HG02840 (cell line): Measurements from ENCODE around the gene FKRP.

Experiments
- ATAC-seq: cut with Tn5 transposase; IDR thresholded peaks from one replicate; pipeline ENCODE4 v1.9.1; 2021; ENCODE audit warnings: mild to moderate bottlenecking, moderate library complexity, moderate number of reproducible peaks; ENCODE audit not compliant: unreplicated experiment, low FRiP score

The FKRP gene

DNA sequence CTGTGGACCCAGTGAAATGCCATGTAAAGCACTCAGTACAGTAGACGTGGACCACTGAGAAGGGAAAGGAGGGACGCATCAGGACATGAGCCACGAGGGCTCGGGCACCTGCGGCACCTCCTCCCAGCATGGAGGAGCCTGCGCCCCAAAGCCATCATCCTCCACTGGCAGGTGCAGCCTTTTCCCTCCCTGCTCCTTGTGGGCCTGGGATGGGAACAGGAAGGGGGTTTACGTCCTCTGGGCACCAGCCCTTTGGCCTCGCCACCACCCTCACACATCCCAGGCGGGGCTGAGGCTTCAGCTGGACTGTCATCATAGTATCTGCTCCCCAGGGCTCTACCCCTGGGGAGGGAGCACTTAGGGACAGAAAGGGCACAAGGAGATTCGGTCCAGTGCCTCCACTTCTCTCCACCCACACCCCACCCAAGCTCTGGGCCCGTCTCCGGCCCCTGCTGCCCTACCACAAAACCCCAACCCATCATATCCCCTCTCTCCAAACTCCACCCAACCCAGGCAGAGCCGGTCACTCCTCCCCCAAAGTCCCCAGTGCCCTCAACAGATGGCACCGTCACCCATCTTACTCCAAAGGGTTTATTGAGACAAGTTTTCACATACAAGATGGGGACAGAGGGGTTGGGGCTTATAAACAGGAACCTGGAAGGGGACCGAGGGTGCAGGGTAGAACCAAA lies 26.8 kb upstream of the FKRP start:
- no peak for ATAC-seq

DNA sequence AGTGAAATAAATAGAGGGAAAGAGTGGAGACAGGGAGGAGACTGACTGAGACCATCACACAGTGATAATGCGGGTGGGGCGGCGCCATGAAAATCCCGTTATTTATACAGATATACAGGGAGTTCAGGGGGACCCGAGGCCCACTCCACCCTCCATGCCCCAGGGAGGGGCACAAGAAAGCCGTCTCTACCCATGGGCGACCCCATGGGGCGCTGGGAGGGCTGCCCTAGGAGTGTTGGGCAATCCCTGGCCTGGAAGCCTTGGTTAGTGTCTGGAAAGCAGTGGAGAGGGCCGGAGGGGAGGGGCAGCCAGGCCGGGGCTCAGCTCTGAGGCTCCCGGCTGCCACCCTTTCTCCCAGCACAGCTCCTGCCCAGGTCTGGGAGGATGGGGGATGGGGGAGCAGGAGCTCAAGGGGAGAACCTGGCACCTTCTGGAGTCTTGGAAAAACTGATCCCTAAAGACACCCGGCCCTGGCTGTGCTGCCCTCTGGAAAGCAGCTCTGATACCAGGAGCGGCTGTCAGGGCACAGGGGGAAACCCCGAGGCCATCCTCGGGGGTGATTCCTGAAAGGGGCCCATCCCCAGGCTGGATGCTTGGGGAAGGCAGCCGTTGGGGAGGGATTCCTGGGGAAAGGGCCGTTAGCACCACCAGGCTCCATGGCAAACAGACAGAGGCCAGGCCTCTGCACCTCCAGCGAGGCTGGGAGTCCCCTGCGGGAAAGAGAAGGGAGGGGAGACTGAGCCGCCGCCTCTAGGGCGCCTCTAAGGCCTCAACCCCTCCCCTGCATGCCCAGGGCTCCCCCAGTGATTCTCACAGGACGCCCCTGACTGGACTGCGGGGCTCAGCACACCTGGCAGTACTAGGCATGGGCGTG lies 26.0 kb upstream of the FKRP start:
- no peak for ATAC-seq

DNA sequence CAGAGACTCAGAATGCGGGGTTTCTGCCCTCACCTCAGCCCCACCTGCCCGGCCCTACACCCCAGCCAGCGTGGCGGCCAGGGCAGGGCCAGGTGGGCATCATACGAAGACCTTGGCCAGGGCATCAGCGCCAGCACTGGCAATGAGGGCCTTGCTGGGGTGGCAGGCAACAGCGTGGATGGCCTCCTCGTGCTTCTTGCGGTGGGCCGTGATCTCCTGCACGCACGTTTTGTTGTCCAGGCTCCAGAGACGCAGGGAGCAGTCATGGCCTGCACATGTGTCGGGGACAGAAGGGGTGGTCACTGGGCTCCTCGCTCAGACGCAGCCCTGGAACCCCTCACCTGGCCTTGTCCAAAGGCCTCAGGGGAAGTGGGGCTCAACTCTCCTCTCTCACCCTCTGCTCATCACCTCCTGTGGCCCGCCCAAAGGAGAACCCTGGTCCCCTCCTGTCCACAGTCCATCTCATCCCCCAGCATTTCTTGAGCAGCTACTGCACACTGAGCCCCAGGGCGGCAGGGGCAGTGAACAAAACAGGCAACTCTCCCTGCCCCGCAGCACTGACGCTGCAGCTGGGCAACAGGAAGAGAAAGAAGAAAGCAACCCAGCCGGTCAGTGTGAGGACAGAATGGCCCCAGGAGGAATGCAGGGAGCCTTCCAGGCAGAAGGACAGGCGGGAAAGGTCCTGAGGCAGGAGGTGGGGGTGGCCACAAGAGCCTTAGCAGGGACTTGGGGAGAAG lies 25.2 kb upstream of the FKRP start:
- no peak for ATAC-seq

DNA sequence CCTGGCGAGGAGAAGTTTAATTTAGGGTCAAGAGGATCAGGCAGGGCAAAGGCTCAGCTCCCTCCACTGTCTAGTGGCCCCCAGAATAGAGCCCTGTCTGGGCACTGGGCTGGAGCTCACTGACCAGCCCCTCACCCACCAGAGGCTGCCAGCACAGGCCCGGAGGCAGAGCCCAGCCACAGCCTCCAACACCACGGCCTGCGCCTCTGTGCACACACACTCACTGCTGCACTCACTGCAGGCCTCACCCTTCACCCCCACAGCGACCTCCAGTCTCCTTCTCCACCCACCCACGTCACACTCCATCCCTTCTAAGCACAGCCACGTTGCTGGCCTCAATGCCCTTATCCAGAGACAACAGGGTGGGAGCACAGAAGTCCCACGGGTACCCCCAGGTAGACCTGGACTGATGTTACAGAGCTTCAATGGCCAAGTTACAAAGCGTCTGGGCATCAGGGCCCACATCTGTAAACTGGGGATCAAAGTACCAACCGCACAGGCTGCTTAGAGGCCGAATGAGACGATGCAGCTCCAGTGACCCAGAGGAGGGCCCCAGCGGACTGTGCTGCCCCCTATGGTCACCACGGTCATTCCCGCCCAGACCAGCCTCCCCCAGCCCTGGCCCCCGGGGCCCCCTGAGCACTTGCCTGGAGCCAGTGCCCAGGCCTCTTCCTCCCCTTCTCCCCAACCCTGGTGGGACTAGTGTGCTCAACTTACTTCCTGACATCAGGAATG lies 24.4 kb upstream of the FKRP start:
- no peak for ATAC-seq

DNA sequence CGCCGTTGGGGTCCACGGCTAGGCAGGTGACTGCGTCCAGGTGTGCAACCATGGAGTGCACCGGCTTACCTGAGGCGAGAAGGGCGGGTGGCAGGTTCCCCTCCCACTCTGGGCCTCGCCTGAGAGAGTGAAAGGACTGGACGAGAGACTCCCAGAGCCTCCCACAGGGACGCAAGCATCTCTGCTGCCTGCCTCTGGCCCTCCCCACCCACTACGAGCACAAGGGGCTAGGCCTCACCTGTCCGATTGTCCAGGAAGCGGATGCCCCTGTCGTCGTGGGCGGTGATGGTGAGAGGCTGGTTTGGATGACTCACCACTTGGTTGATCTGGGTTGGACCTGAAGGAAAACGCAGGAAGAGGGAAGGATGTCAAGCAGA lies 23.9 kb upstream of the FKRP start:
- ATAC-seq, result no peak

DNA sequence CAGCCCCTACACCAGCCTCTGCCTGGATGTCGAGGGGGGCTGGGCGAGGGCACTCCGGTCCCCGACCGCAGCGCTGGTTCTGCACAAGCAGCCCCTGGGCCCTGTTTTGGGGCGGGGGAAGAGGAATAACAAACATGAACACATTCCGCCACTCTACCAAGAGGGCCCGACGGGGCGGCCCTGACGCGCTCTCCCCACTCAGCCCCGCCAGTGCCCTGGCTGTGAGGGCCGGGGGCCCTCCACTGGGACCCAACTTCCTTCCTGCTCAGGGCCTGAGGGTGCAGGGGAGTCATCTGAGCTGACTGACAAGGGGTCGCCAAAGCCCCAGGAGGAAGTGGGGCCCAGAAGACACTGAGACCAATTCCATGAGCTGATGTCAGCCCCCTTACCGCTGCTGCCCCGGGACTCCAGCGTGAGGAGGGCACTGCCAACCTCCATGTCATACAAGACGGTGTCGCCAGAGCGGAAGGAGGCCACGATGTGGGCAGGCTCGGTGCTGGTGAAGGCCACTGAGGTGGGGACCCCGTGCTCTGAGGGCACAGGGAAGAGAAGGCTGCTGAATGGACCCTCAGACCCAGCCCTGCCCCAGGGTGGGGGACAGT lies 23.3 kb upstream of the FKRP start:
- no peak for ATAC-seq

DNA sequence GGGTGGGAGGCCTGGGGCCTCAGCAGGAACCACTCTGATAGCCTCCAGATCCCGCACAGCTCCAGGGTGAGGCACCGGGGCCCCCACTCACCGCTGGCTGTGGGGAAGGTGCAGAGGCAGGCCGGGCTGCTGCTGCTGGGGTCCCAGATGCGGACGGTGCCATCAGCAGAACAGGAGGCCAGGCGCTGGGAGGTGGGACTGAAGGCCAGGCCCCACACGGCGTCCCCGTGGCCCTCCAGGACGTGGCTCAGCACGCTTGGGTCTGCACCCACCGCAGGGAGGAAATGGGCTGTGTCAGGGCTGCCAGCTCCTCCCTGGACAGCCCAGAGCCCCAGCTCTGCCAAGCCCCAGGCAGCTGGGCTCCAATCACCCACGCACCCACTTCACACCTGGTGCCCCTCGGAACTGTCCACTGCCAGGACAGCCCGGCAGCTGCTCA lies 22.8 kb upstream of the FKRP start:
- no peak for ATAC-seq

DNA sequence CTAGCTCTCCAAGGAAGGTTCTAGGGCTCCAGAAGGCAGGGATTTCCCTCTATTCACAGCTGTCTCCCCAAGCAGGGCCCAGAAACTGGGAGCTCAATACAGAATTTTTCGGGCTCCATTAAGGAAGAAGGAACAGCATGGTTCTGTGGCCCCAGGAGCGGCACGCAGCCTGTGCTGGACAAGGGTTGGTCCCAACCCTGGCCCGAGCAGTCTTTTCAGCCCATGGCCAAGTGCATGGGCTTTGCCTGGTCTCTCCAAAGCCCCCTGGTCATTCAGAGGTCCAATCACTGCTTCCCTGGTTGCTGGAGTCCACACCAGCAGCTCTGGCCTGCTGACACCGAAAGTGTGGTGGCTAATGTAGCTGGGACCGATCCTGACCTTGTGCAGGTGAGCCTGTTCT lies 22.4 kb upstream of the FKRP start:
- no peak for ATAC-seq

DNA sequence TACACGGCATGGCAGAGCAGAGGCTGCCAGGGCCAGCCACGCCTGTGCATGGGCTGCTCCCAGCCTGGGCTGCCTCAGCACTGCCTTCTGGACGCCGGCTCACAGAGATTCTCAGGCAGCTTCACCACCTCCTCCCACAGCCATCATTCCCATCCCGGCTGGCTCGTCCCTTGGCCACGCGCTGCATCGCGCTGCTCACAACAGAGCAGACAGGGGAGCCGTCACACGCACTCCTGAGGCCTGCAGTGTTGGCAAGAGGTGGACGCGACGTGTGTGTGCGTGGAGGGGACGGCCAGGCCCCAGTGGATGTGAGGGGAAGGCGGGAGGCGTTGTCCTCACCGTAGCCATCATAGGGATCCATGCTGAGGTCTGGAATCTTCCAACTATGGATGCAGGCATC lies 21.4 kb upstream of the FKRP start:
- no peak for ATAC-seq

DNA sequence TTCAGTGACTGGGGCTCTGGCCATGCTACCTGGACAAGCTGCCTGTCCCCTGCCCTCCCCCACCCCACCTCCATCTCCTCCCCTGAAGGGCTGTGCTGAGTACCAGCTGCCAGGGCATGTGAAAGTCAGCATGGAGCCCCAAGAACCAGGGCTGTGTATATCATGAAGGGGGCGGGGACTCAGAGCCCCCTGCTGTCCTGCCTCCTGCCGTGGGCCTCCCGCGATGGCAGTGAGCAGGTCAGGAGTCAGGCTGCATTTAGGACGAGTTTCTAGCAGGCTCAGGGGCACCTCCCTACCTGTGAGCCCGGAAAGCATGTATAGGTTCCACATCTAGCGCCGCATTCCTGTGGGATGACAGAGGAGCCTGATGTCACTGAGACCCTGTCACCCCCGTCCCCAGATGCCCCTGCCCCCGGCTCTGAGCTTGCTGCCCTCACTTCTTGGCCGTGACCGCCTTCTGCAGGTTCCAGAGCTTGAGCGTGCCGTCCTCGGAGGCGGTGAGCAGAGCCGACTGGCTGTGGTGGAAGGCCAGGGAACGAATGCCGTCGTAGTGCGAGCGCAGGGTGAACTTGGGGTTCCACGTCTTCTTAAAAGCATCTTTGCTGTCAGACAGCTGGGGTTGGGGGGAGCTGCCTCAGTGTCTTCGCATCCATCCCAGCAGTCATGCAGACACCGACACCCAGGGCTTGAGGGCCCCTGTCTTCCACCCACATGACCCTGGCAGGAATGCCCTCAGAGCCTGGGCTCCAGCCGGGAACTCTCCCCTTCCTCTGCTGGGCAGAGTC lies 20.6 kb upstream of the FKRP start:
- no peak for ATAC-seq

DNA sequence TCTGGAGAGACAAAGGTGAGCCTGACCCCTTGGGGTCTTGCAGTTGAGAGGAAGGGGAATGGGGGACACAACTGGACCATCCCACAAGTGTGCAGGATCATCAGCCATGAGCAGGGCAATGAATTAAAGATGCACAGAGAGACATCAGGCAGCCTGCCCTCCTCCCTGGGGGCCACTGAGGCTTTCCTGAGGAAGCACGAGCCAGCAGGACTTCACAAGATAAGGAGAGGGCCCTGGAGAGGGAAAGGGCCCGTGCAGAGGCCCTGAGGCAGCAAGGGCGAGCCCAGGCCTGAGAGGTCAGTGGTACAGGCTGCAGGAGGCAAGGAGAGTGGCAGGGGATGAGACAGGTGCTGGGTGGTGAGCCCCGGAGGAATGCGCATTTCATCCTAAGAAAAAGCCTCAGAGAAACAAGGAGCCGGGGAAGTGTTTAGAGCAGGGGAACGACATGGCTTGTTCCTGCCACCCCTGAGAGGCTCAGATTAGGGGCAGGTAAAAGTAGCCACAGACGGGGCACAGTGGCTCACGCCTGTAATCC lies 19.9 kb upstream of the FKRP start:
- no peak for ATAC-seq

DNA sequence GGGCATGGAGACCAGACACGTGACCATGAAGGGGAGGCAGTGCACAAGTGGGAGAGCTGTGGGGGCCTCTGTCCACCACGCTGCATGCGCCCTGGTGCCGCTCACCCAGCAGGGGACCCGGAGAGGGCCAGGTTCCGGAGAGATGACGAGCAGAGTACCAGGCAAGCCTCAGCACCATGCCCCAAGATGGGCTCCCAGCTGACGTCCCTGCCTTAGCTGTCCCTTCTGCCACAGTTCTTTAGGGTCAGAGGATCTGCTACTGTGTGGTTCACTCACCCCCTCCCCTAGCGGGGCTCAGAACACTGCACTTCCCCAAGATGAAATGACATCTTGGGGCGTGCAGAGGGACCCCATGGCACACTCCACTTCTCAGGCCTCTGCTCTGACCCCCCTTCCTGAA lies 19.3 kb upstream of the FKRP start:
- no peak for ATAC-seq

DNA sequence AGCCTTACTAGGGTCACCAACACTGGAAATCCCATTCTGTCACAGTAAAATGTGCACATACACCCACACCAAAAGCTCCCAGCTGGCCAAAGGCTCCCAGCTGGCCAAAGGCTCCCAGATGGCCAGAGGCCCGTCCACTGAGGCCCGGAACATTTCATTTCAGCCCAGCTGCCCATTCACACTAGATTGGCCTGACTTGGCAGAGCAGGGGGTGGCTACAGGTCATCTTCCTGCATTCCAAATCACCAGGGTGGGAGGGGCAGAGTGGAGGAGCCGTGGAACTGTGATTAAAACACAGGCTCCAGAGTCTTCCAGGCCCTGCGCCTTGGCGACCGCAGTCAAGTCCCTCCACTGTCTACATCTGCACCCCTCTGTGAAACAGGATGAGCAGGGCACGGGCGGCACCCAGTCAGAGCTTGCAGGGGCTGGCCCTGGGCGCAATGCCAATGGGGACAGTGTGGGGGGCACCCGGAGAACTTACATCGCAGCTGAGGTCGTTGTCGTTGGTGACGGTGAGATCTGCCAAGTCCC lies 18.8 kb upstream of the FKRP start:
- no peak for ATAC-seq

DNA sequence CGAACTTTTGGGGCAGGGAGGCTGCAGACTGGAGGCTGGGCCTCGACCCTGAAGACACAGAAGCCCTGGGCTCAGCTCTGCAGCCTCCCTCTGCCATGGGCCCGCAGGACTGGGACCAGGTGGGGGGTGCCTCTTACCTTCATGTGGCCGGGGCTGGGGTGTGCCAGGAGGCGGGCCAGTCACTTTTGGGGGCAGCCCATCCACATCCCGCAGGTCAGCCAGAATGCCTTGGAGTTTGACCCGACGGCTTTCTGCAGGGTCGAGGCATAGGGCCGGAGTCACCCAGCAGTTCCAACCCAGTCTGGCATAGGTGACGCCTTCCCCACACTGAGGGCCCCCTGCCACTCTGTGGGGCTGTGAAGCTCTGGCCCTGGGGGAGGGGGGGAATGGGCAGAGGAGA lies 18.1 kb upstream of the FKRP start:
- ATAC-seq, result no peak

DNA sequence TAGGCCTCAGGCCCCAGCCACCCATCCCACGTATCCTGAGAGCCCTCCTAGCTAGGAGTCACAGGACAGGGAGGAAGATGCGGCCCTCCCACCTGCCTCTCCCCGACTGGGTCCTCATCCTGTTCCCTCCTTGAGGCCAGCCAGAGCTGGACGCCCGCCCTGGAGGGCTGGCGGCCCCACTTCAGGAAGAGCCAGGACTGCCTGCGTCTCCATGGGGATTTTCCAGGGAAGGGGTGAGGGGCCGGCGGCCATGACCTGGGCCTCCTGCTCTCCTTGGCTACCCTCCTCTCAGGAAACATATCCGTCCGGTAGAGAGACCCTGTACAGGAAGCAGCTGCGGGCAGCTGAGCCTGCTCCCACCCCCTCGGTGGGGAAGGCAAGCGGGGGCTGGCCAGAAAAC lies 17.6 kb upstream of the FKRP start:
- ATAC-seq, result no peak

DNA sequence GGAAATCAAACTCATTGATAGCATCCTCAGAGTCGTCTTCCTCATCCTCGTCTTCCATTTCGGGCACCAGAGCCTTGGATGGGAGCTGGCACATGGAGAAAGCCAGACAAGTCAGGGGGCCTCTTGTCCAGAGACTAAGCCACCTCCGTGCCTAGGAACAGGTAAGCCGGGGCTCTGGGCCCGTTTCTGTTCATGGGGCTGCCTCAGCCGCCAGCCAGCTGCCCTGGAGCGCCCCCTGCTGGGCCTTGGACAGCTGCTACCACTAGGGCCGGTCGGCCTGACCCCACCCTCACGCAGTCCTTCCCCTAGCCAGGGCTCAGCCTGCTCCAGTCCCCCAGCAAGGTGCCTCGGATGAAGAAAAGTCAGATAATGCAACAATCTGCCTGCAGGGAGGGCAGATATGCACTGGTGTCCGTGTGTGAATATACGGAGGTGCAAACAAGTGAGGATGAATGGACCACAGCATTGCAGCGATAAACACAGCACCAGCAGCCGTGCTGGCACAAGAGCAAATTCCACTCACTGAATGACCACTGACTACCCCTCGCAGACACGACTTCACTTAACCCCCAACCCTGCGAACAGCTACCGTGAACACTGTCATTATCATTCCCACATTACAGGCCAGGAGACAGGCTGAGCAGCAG lies 17.0 kb upstream of the FKRP start:
- ATAC-seq, result no peak

DNA sequence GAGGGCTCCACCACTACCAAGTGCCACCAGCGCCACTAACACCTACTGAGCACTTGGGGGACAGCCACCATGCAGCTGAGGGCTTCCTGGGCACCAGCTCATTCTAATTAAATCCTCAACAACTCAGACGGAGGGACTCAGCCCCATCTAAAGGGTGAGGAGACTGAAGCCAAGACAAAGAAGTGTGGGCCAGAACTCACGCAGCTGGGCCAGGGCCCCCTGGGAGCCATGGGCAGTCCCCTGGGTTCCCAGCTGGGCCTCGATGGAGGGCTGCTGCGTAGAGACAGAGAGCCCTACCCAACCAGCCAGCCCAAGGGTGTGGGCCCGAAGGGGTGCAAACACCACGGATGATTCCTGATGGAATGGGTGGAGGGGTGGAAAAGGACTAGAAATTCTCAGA lies 16.2 kb upstream of the FKRP start:
- no peak for ATAC-seq

DNA sequence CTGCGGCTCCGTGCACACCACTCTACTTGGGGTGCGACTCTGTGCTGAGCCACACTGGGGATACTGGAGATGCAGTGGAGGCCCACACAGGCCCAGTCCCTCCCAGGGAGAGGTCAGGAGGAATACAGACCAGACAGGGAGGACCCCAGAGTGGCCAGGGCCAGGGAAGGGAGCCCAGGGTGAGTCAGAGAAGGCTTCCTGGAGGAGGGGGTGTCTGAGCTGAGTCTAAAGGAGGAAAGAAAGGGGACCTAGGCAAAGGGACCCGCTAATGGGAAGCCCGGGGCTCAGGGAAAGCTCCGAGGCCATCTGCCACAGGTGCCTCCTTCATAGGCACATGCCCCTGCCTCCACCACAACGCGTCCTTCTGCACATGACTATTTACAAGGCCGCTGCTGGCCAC lies 15.7 kb upstream of the FKRP start:
- ATAC-seq, result no peak

DNA sequence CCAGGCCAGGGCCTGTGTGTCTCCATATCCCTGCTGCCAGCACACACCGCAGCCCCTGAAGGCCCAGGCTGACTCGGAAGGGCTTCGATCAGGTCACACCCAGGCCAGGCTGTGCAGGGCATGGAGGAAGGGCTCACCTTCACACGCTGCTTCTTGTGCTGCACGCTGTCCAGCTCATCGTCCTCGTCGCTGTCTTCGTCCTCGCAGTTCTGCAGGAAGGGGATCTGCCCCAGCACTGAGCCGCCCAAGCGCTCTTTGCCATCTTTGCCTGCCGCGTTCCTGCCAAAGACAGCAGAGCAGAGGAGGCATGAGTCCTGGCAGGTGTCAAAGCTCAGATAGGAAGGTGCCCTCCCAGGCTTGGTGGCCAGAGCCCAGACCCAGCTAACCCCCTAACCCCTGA lies 15.3 kb upstream of the FKRP start:
- ATAC-seq, result no peak
